ENCODE results near the gene KCNC3. TPM values are rescaled to one million over a fixed set of nuclear protein-coding genes. Genes with fewer than 3 reads are reported as not detected.

The KCNC3 gene
- total and polyA plus RNA-seq, 2 of the 13 experiments (the other 11 are each of a cell fraction or from before 2014, with no cell fraction given), result 0.29 to 1.7 TPM

GRCh38 chr19:50333737-50334617 is 4.8 kb upstream of the KCNC3 start (continued):
- TF ChIP-seq CREB1 (IDR thresholded peaks at IDR 0.05), result peak; percentile 89
- TF ChIP-seq CREB1 (CRISPR knock-in tag; IDR thresholded peaks at IDR 0.05), result peak; percentile 61; the same call in 1 of the 2 replicates
- TF ChIP-seq NKX3-1 (CRISPR knock-in tag; IDR thresholded peaks at IDR 0.05), result peak; percentile 93
- TF ChIP-seq NRL (CRISPR knock-in tag; IDR thresholded peaks at IDR 0.05; ENCODE audit: borderline replicate concordance), result peak; percentile 75
- peak in 1 of 2 experiments; percentile 44; a peak in 1 of 4 replicates for TF ChIP-seq KLF16 (CRISPR knock-in tag; IDR thresholded peaks at IDR 0.05)
- TF ChIP-seq SATB2 (CRISPR knock-in tag; IDR thresholded peaks at IDR 0.05), result peak; percentile 68; the same call in 1 of the 2 replicates
- TF ChIP-seq IRF9 (CRISPR knock-in tag; IDR thresholded peaks at IDR 0.05; ENCODE audit: borderline replicate concordance), result peak; percentile 90
- peak; percentile 28; the same call in 1 of the 2 replicates for TF ChIP-seq RXRB (CRISPR knock-in tag; IDR thresholded peaks at IDR 0.05; ENCODE audit: borderline replicate concordance)
- peak; percentile 73; the same call in 1 of the 2 replicates for TF ChIP-seq KLF12 (CRISPR knock-in tag; IDR thresholded peaks at IDR 0.05; ENCODE audit: borderline replicate concordance)
- TF ChIP-seq MTF2 (CRISPR knock-in tag; IDR thresholded peaks at IDR 0.05; ENCODE audit: borderline replicate concordance), result no peak
- 0 out of 2 replicates have a peak, but pooled peaks have one; percentile 60 for TF ChIP-seq ZNF510 (CRISPR knock-in tag; IDR thresholded peaks at IDR 0.05; ENCODE audit: low read depth)
- TF ChIP-seq FOXP4 (CRISPR knock-in tag; IDR thresholded peaks at IDR 0.05), result peak; percentile 39; the same call in 1 of the 2 replicates
- peak; percentile 88 for TF ChIP-seq ATF7 (IDR thresholded peaks at IDR 0.05)
- no peak for TF ChIP-seq ATF7 (CRISPR knock-in tag; IDR thresholded peaks at IDR 0.05)
- peak; percentile 83 for TF ChIP-seq ZNF547 (CRISPR knock-in tag; IDR thresholded peaks at IDR 0.05)
- peak; percentile 91 for TF ChIP-seq AKNA (CRISPR knock-in tag; IDR thresholded peaks at IDR 0.05; ENCODE audit: borderline replicate concordance)
- TF ChIP-seq ZSCAN12 (CRISPR knock-in tag; IDR thresholded peaks at IDR 0.05), result 0 out of 2 replicates have a peak, but pooled peaks have one; percentile 55
- peak; percentile 79 for TF ChIP-seq HINFP (CRISPR knock-in tag; IDR thresholded peaks at IDR 0.05; ENCODE audit: low read depth)
- TF ChIP-seq ZNF451 (CRISPR knock-in tag; IDR thresholded peaks at IDR 0.05), result peak; percentile 63; the same call in 1 of the 2 replicates

Data from HepG2 (cell line).